H1 (cell line): ENCODE data around the gene PLCB4. TPM values are rescaled to one million over a fixed set of nuclear protein-coding genes. Genes with fewer than 3 reads are reported as not detected.

Source experiments
- CTCF ChIA-PET: fragments of 300-600 bp; sonication (Branson Sonifier 250); formaldehyde crosslinking; loops from one replicate; lab custom pipeline; 2021; ENCODE audit not compliant: partially characterized antibody; lab: Charles Lee
- POLR2A ChIA-PET: fragments of 300-600 bp; sonication (Branson Sonifier 250); formaldehyde crosslinking; loops from one replicate; lab custom pipeline; 2021; ENCODE audit warnings: inconsistent platforms; ENCODE audit not compliant: partially characterized antibody; lab: Charles Lee
- DNase-seq, 2 experiments: peaks; one replicate each; pipeline versions ENCODE4 v3.0.0 to v3.0.0-alpha.2; 2010 to 2022; ENCODE audit warnings: low spot score in 2 of 2, low read depth in 1 of 2, mixed read lengths in 1 of 2
- FAIRE-seq: peaks from 2 replicates; lab custom pipeline; 2011; peaks lifted over from hg19 to GRCh38; lab: Jason Lieb, UNC
- H2AFZ ChIP-seq: 2 replicates; pipeline ENCODE4 v1.8.1; 2012; ENCODE audit warnings: low read length, inconsistent platforms
- H2AK5ac ChIP-seq: 2 replicates; pipeline ENCODE4 v1.6.1; 2013; ENCODE audit warnings: low read depth, low read length
- H2BK120ac ChIP-seq: replicated peaks from 2 replicates; pipeline ENCODE3; 2013; ENCODE audit warnings: low read depth, low read length, inconsistent platforms
- H2BK12ac ChIP-seq: 2 replicates; pipeline ENCODE4 v1.6.1; 2013; ENCODE audit warnings: low read depth, low read length
- H2BK15ac ChIP-seq: 2 replicates; pipeline ENCODE4 v1.6.1; 2013; ENCODE audit warnings: low read length
- H2BK20ac ChIP-seq: 2 replicates; pipeline ENCODE4 v1.6.1; 2013; ENCODE audit warnings: low read length
- H2BK5ac ChIP-seq: 2 replicates; pipeline ENCODE4 v1.6.1; 2013; ENCODE audit warnings: low read depth, low read length
- H3K14ac ChIP-seq: 2 replicates; pipeline ENCODE4 v1.6.1; 2013; ENCODE audit warnings: inconsistent platforms; ENCODE audit not compliant: insufficient read length
- H3K18ac ChIP-seq: 2 replicates; pipeline ENCODE4 v1.6.1; 2013; ENCODE audit warnings: low read length; ENCODE audit errors: extremely low read depth
- H3K23ac ChIP-seq: 2 replicates; pipeline ENCODE4 v1.6.1; 2013; ENCODE audit warnings: inconsistent platforms; ENCODE audit not compliant: insufficient read length
- H3K23me2 ChIP-seq: 2 replicates; pipeline ENCODE4 v1.6.1; 2013; ENCODE audit warnings: low read depth, low read length
- H3K27ac ChIP-seq: 2 replicates; pipeline ENCODE4 v1.6.1; 2011; ENCODE audit warnings: low read depth, low read length, inconsistent platforms
- H3K27me3 ChIP-seq, 4 experiments: replicated peaks in 1 of 4; 1 replicate in 1 of 4; 2 replicates in 3 of 4; pipeline versions ENCODE4 v1.6.1 to v1.8.1; 2011 to 2013; ENCODE audit warnings: low read length in 3 of 4, mild to moderate bottlenecking in 3 of 4, inconsistent platforms in 2 of 4, mixed read lengths in 2 of 4, moderate library complexity in 1 of 4; ENCODE audit not compliant: control insufficient read depth in 3 of 4, insufficient read depth in 3 of 4; ENCODE audit errors: extremely low read depth in 1 of 4
- H3K36me3 ChIP-seq, 4 experiments: 2 replicates each; pipeline versions ENCODE4 v1.6.1 to v1.8.1; 2011 to 2013; ENCODE audit warnings: mild to moderate bottlenecking in 4 of 4, low read length in 3 of 4, moderate library complexity in 2 of 4, control low read depth in 1 of 4, inconsistent platforms in 1 of 4; ENCODE audit not compliant: insufficient read depth in 4 of 4, control insufficient read depth in 2 of 4
- H3K4ac ChIP-seq: replicated peaks from 2 replicates; pipeline ENCODE3; 2013; ENCODE audit warnings: low read length, low read depth, mixed read lengths, inconsistent platforms; ENCODE audit not compliant: insufficient read length
- H3K4me1 ChIP-seq, 4 experiments: replicated peaks in 1 of 4; 1 replicate in 1 of 4; 2 replicates in 3 of 4; pipeline versions ENCODE4 v1.6.1 to v1.8.1; 2011 to 2013; ENCODE audit warnings: low read length in 3 of 4, inconsistent platforms in 2 of 4, mixed read lengths in 1 of 4; ENCODE audit not compliant: insufficient read depth in 4 of 4, control insufficient read depth in 3 of 4
- H3K4me2 ChIP-seq, 2 experiments: 2 replicates each; pipeline versions ENCODE4 v1.6.1 to v1.8.1; 2011 to 2013; ENCODE audit warnings: low read depth in 2 of 2, low read length in 2 of 2, control low read depth in 1 of 2, inconsistent platforms in 1 of 2, mild to moderate bottlenecking in 1 of 2; ENCODE audit not compliant: insufficient read depth in 1 of 2
- H3K4me3 ChIP-seq, 4 experiments: fragments of 200-600, 300-600 bp in 1 of 4; sonication (generic), shearing (Covaris generic), sonication (Bioruptor Twin) in 1 of 4; 2 replicates each; pipeline versions ENCODE4 v1.5.1 to v1.8.1; 2011 to 2016; ENCODE audit warnings: low read length in 4 of 4, low read depth in 3 of 4, control low read depth in 2 of 4, inconsistent platforms in 2 of 4, mild to moderate bottlenecking in 2 of 4, mixed read lengths in 1 of 4, moderate library complexity in 1 of 4; ENCODE audit not compliant: insufficient read depth in 2 of 4; ENCODE audit errors: extremely low read depth in 1 of 4
- H3K56ac ChIP-seq: replicated peaks from 2 replicates; pipeline ENCODE3; 2013; ENCODE audit warnings: low read depth, mild to moderate bottlenecking, mixed read lengths, low read length, inconsistent platforms; ENCODE audit not compliant: insufficient read length
- H3K79me1 ChIP-seq: 2 replicates; pipeline ENCODE4 v1.6.1; 2013; ENCODE audit warnings: low read depth, low read length, control low read depth
- H3K79me2 ChIP-seq, 2 experiments: 2 replicates each; pipeline versions ENCODE4 v1.6.1 to v1.8.1; 2012 to 2013; ENCODE audit warnings: low read length in 2 of 2, mild to moderate bottlenecking in 2 of 2, inconsistent platforms in 1 of 2; ENCODE audit not compliant: insufficient read depth in 2 of 2, control insufficient read depth in 1 of 2
- H3K9ac ChIP-seq, 4 experiments: replicated peaks in 1 of 4; 1 replicate in 1 of 4; 2 replicates in 3 of 4; pipeline versions ENCODE4 v1.6.1 to v1.8.1; 2011 to 2013; ENCODE audit warnings: low read depth in 3 of 4, low read length in 3 of 4, control low read depth in 2 of 4, mild to moderate bottlenecking in 2 of 4, moderate library complexity in 2 of 4, inconsistent platforms in 1 of 4; ENCODE audit errors: extremely low read depth in 1 of 4
- H3K9me3 ChIP-seq, 2 experiments: 2 replicates each; pipeline versions ENCODE4 v1.6.1 to v1.8.1; 2012 to 2013; ENCODE audit warnings: mild to moderate bottlenecking in 2 of 2, moderate library complexity in 2 of 2, control low read depth in 1 of 2, inconsistent platforms in 1 of 2, low read depth in 1 of 2, low read length in 1 of 2, mixed read lengths in 1 of 2; ENCODE audit not compliant: insufficient read depth in 2 of 2
- H4K20me1 ChIP-seq, 2 experiments: replicated peaks in 1 of 2; 2 replicates each; pipeline versions ENCODE3 to v1.8.1; 2011 to 2013; ENCODE audit warnings: inconsistent platforms in 2 of 2, low read length in 2 of 2, mild to moderate bottlenecking in 1 of 2; ENCODE audit not compliant: insufficient read depth in 2 of 2, control insufficient read depth in 1 of 2
- H4K5ac ChIP-seq: 2 replicates; pipeline ENCODE4 v1.6.1; 2013; ENCODE audit warnings: low read length, low read depth, mixed read lengths, inconsistent platforms; ENCODE audit not compliant: insufficient read length
- H4K8ac ChIP-seq: 2 replicates; pipeline ENCODE4 v1.8.0; 2013; ENCODE audit warnings: mild to moderate bottlenecking, moderate library complexity, low read length, inconsistent platforms; ENCODE audit not compliant: insufficient read depth; ENCODE audit errors: extremely low read depth
- H4K91ac ChIP-seq: replicated peaks from 2 replicates; pipeline ENCODE3; 2013; ENCODE audit warnings: low read length, mixed read lengths, inconsistent platforms; ENCODE audit not compliant: insufficient read length
- ATF2 ChIP-seq: IDR thresholded peaks from 2 replicates; pipeline ENCODE4 v1.6.1; 2012; ENCODE audit warnings: low read length, inconsistent platforms
- EGR1 ChIP-seq: IDR thresholded peaks from 2 replicates; pipeline ENCODE4 v1.6.1; 2011; ENCODE audit warnings: low read depth, low read length, borderline replicate concordance
- KDM5A ChIP-seq: fragments of 200-600 bp; IDR thresholded peaks from 2 replicates; pipeline ENCODE4 v1.7.1; 2012; ENCODE audit warnings: mild to moderate bottlenecking, low read length, inconsistent platforms, mixed read lengths
- WGBS, 2 experiments: shearing (Covaris generic) in 1 of 2; methylation state at CpG; one replicate each; pipeline versions ENCODE4 v1.1.6 to v1.1.7; 2013 to 2015; ENCODE audit warnings: low lambda C conversion rate in 2 of 2, mixed read lengths in 2 of 2, inconsistent platforms in 1 of 2, low coverage in 1 of 2, missing lambda C conversion rate in 1 of 2; ENCODE audit not compliant: insufficient replicate concordance in 2 of 2, insufficient coverage in 1 of 2, insufficient read length in 1 of 2; ENCODE audit errors: extremely low coverage in 1 of 2, missing lambda C conversion rate in 1 of 2; 5-methylcytosine and 5-hydroxymethylcytosine counted together
- polyA plus RNA-seq, 7 experiments: library from polyadenylated mRNA; depleted of rRNA in 3 of 7; stranded (reverse) in 5 of 7; unstranded in 2 of 7; fragments of >200 nt in 5 of 7; fragments of 200-250 nt in 2 of 7; gene quantifications; 1 replicate in 5 of 7; 2 replicates in 1 of 7; 4 replicates in 1 of 7; pipeline versions ENCODE4 v1.2.1 to v1.2.3, GENCODE V29; 2011 to 2013; ENCODE audit warnings: missing spikeins in 2 of 7, mixed read lengths in 2 of 7
- total RNA-seq: library from RNA; stranded (reverse); fragmentation: NEBNext Ultra II Directional; extraction: Animal tissue kit (Norgen Biotek cat#: 25700); gene quantifications from 2 replicates; pipeline ENCODE4 v1.2.1, GENCODE V29; 2021

PLCB4 gene
- total and polyA plus RNA-seq, 2 of the 8 experiments (the other 6 are each of a cell fraction or from before 2014, with no cell fraction given), result 3.2 to 14.1 TPM

- H3K23me2 ChIP-seq, result no peaks in the 10 kb centered on the region
- POLR2A ChIA-PET, result no interaction called here
- no peak overlapping the region for H2BK20ac ChIP-seq
- H3K27me3 ChIP-seq, result no peaks in the 10 kb centered on the region
- no peak overlapping the region for H2BK15ac ChIP-seq
- H4K5ac ChIP-seq, result no peak overlapping the region
- no peak overlapping the region for H3K23ac ChIP-seq
- H3K79me2 ChIP-seq, result no peaks in the 10 kb centered on the region
- H4K8ac ChIP-seq, result no peak overlapping the region
- CTCF ChIA-PET, result interaction anchor here (1.4 to 1.7 kb wide), 4 partner anchors 10 to 200 kb away, joined by 3 to 7 read pairs (median 4); no protein-coding TSS in a partner anchor
- H3K4me2 ChIP-seq, result no peak overlapping the region
- H4K20me1 ChIP-seq, result no peaks in the 10 kb centered on the region
- no peak overlapping the region for H2BK120ac ChIP-seq
- FAIRE-seq (no peak), DNase-seq (no peak)
- no peaks in the 10 kb centered on the region for H3K4me1 ChIP-seq
- no peaks in the 10 kb centered on the region for H3K9me3 ChIP-seq
- H3K56ac ChIP-seq, result no peak overlapping the region
- H3K14ac ChIP-seq, result no peak overlapping the region
- H2BK5ac ChIP-seq, result no peak overlapping the region
- H3K79me1 ChIP-seq, result no peaks in the 10 kb centered on the region
- H2AK5ac ChIP-seq, result no peak overlapping the region
- peaks cover 0 to 7% (median 2%) of the 10 kb centered on the region in 4 experiments; a peak in 2 of 8 replicates for H3K36me3 ChIP-seq
- no peak overlapping the region for H3K27ac ChIP-seq
- no peak overlapping the region for H4K91ac ChIP-seq
- no peak overlapping the region for H3K4me3 ChIP-seq
- H2AFZ ChIP-seq, result no peak overlapping the region
- no peak for TF ChIP-seq EGR1
- no peak for TF ChIP-seq KDM5A
- TF ChIP-seq ATF2, result no peak
- H3K18ac ChIP-seq, result no peak overlapping the region
- no peak overlapping the region for H3K9ac ChIP-seq
- H3K4ac ChIP-seq, result no peak overlapping the region
- H2BK12ac ChIP-seq, result no peak overlapping the region
- 90% methylated on average over 5 of the region's 5 CpGs; no CpG with 5 or more reads in 1 of the 2 experiments for WGBS, 2 experiments
These were observed 343.4 kb downstream of the PLCB4 start for GRCh38 chr20:9412309-9412708.
